Measurements from ENCODE around the gene NOG.
A peak's percentile ranks its signal among the peaks of the same experiment; 100 is the strongest.

Gene NOG

DNA sequence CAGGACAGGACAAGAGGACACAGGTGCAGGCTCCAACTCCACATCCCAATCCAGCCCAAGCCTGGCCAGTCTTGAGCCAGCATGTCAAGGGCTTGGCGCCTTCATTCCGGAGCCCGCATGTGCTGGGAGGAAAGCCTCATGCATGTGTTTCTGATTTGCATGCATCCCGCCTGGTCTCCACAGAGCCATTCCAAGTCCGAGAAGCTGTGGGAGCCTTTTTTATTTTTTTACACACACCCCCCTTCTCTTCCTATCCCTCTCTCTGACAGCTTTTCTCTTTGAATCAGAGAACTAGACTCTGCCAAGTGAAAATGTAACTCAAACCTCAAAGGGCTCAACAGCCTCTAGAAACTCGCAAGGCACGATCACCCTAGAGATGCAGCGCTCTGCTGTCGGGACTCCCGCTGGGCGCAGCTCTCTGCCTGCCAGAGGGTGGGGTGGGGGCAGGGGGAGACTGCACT is 45.1 kb downstream of the NOG start:
- peak; percentile 49 for DNase-seq

DNA sequence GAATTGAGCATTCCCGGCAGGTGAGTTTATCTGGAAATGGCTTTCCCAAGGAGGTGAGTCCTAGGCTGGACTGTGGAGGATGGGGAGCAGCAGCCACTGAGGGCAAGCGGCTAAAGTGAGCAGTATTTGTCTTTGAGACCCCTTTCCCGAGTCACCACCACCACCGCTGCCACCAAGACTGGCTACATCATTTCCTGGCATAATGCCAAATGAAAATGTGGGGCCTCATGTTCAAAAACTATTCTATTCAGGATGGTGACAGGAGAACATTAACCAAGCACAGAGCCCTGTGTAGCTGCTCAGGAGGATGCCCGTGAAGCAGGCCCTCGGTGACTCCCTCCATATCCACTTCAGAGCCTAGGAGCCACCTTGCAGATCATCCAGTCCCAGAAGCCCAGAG is 46.0 kb downstream of the NOG start:
- DNase-seq, result no peak

- DNase-seq, result no peak
These were observed 46.6 kb downstream of the NOG start for GRCh38 chr17:56640116-56640515.

DNA sequence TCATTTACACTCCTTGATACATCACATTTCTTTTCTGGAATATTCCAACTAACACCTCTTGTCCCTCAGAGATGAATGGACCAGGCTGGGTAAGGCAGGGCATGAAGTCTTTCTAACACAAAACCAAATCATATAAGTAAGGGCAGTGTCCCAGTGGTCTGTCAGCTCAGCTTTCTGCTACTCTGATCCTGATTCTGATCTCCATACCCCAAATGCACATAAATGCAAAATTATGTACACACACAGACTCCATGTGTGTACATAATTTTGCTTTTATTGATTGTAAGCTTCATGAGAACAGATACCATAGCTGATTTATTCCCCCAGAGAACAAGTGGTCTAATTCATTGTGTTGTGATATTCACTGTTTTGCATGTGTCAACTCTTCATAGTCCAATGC is 47.9 kb downstream of the NOG start:
- no peak for DNase-seq

- DNase-seq, result no peak
These were observed 48.4 kb downstream of the NOG start for GRCh38 chr17:56641894-56642293.

- no peak for DNase-seq
These were observed 48.9 kb downstream of the NOG start for GRCh38 chr17:56642424-56642823.

Measured in right hindlimb (tissue), 1 donor.